Panc1 (cell line): ENCODE results near the gene SVBP.

Experiments
- CTCF ChIP-seq: fragments of 450-650 bp; IDR thresholded peaks from 2 replicates; pipeline ENCODE4 v1.5.1; 2017; ENCODE audit warnings: mild to moderate bottlenecking
- POLR2AphosphoS5 ChIP-seq: IDR thresholded peaks from 2 replicates; pipeline ENCODE4 v1.6.1; 2012; ENCODE audit warnings: mild to moderate bottlenecking, low read depth, low read length, moderate library complexity
- REST ChIP-seq, 2 experiments: IDR thresholded peaks; 2 replicates each; pipeline ENCODE4 v1.6.1; 2011 to 2012; ENCODE audit warnings: low read depth in 2 of 2, control low read depth in 1 of 2, low read length in 1 of 2, mild to moderate bottlenecking in 1 of 2, moderate library complexity in 1 of 2; ENCODE audit not compliant: insufficient read depth in 1 of 2
- SIN3A ChIP-seq: IDR thresholded peaks from 2 replicates; pipeline ENCODE4 v1.6.1; 2012; ENCODE audit warnings: low read depth, mild to moderate bottlenecking, low read length, moderate library complexity, borderline replicate concordance; ENCODE audit not compliant: insufficient read depth

GRCh38 chr1:42797414-42797813, 19.8 kb downstream of the SVBP start:
- no peak for TF ChIP-seq CTCF
- no peak for TF ChIP-seq SIN3A
- TF ChIP-seq REST (IDR thresholded peaks at IDR 0.05; ENCODE audit: insufficient read depth in 1 of 2, low read depth in 2 of 2, low read length in 1 of 2), result no peak
- no peak for TF ChIP-seq POLR2AphosphoS5
